ENCODE results near the gene MMP8. TPM values are rescaled to one million over a fixed set of nuclear protein-coding genes. Genes with fewer than 3 reads are reported as not detected.

Gene MMP8
- total RNA-seq, 1 experiment from 2014 or later: not detected

DNA sequence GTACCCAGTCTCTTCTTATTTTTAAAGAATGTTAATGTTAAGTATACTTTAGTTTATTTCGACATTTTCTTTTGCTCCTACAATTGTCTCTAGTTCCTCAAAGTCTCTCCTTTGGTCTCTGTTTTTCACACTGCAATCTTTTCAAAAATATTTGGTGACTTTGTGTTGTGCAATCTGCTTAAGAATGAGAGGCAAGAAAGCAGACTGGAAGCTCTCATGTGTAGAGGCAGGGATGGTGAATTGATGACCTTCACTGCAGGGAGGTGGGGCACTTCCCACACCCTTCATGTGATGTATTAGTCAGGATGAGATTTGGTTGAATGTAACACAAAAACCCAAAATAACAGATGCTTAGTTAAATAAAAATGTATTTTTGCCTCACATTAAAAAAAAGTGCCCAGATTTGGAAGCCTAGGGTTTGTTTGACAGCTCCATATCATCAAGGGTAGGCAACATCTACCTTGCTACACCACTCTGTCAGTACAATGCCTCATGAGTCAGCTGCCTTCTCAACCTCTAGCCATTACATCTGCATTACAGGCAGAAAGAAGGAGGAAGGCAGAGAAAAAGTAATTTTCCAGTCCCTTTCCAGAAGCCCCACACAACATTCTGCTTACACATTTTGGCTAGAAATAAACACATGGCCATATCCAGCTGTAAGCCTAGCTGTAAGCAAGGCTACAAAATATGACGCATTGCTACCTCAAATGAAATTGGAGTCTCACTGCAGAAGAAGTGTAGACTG, 15.4 kb downstream of the MMP8 start:
- intact Hi-C loops (cut with micrococcal nuclease): no loop called here
- CTCF ChIA-PET: no interaction called here

More for the DNA sequence above, 15.4 kb downstream of the MMP8 start:
- Histone ChIP-seq H3K27me3 (ENCODE audit: insufficient read depth, low read length) (no peaks in the 10 kb centered on the region), H3K4me3 (replicated peaks in 1 of 2; ENCODE audit: low read depth in 1 of 2, low read length in 2 of 2) (no peak overlapping the region), H3K36me3 (ENCODE audit: control insufficient read depth in 1 of 2, insufficient read depth in 2 of 2, low read length in 2 of 2) (no peaks in the 10 kb centered on the region), H4K20me1 (ENCODE audit: insufficient read depth) (no peaks in the 10 kb centered on the region), H3K9me2 (ENCODE audit: insufficient read depth) (no peaks in the 10 kb centered on the region), H2AFZ (ENCODE audit: low read depth, low read length, poor library complexity, severe bottlenecking) (no peak overlapping the region), H3K9me3 (ENCODE audit: control insufficient read depth in 1 of 2, insufficient read depth in 1 of 2, low read depth in 1 of 2, low read length in 2 of 2) (no peaks in the 10 kb centered on the region), H3K79me2 (ENCODE audit: insufficient read depth, low read length) (no peaks in the 10 kb centered on the region), H3K4me2 (ENCODE audit: low read length) (no peak overlapping the region), H3K9ac (ENCODE audit: low read length) (no peak overlapping the region), H3K27ac (ENCODE audit: low read depth, low read length) (no peak overlapping the region), H3K4me1 (ENCODE audit: control insufficient read depth in 1 of 2, insufficient read depth in 2 of 2, low read length in 2 of 2) (no peaks in the 10 kb centered on the region)
- TF ChIP-seq POLR2A (IDR thresholded peaks at IDR 0.05; ENCODE audit: borderline replicate concordance, extremely low read depth, insufficient read depth, insufficient read length) (no peak), SRF (IDR thresholded peaks at IDR 0.05; ENCODE audit: low read depth) (no peak), POLR2AphosphoS5 (IDR thresholded peaks at IDR 0.05; ENCODE audit: low read depth, low read length) (no peak), FOSL1 (IDR thresholded peaks at IDR 0.05; ENCODE audit: low read depth) (no peak), EZH2phosphoT487 (IDR thresholded peaks at IDR 0.05; ENCODE audit: borderline replicate concordance) (no peak), SP1 (IDR thresholded peaks at IDR 0.05; ENCODE audit: low read depth) (no peak), ZNF274 (IDR thresholded peaks at IDR 0.05; ENCODE audit: low read depth, low read length) (no peak)
- TF ChIP-seq, protein P1, sequence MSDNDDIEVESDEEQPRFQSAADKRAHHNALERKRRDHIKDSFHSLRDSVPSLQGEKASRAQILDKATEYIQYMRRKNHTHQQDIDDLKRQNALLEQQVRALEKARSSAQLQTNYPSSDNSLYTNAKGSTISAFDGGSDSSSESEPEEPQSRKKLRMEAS (IDR thresholded peaks at IDR 0.05): no peak
- TF ChIP-seq, protein P2, sequence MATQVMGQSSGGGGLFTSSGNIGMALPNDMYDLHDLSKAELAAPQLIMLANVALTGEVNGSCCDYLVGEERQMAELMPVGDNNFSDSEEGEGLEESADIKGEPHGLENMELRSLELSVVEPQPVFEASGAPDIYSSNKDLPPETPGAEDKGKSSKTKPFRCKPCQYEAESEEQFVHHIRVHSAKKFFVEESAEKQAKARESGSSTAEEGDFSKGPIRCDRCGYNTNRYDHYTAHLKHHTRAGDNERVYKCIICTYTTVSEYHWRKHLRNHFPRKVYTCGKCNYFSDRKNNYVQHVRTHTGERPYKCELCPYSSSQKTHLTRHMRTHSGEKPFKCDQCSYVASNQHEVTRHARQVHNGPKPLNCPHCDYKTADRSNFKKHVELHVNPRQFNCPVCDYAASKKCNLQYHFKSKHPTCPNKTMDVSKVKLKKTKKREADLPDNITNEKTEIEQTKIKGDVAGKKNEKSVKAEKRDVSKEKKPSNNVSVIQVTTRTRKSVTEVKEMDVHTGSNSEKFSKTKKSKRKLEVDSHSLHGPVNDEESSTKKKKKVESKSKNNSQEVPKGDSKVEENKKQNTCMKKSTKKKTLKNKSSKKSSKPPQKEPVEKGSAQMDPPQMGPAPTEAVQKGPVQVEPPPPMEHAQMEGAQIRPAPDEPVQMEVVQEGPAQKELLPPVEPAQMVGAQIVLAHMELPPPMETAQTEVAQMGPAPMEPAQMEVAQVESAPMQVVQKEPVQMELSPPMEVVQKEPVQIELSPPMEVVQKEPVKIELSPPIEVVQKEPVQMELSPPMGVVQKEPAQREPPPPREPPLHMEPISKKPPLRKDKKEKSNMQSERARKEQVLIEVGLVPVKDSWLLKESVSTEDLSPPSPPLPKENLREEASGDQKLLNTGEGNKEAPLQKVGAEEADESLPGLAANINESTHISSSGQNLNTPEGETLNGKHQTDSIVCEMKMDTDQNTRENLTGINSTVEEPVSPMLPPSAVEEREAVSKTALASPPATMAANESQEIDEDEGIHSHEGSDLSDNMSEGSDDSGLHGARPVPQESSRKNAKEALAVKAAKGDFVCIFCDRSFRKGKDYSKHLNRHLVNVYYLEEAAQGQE (IDR thresholded peaks at IDR 0.05; ENCODE audit: low read depth): no peak
- POLR2A ChIA-PET: no interaction called here
- DNase-seq (ENCODE audit: low read depth, low spot score) (no peak), ATAC-seq (no peak)
- no TSS peak for BruUV-seq (replicated peaks)
- RAD21 ChIA-PET (ENCODE audit: low non-redundant PET in 1 of 2, low total read pairs in 2 of 2, uncharacterized antibody in 2 of 2, unreplicated experiment in 2 of 2): no interaction called here

All from HCT116 (cell line).